ENCODE measurements around the gene IREB2. TPM values are rescaled to one million over a fixed set of nuclear protein-coding genes. Genes with fewer than 3 reads are reported as not detected.
A peak's percentile ranks its signal among the peaks of the same experiment; 100 is the strongest.

Gene IREB2
- total and polyA plus RNA-seq, 2 of the 13 experiments (the other 11 are each of a cell fraction or from before 2014, with no cell fraction given): 24.2 to 30.4 TPM

DNA sequence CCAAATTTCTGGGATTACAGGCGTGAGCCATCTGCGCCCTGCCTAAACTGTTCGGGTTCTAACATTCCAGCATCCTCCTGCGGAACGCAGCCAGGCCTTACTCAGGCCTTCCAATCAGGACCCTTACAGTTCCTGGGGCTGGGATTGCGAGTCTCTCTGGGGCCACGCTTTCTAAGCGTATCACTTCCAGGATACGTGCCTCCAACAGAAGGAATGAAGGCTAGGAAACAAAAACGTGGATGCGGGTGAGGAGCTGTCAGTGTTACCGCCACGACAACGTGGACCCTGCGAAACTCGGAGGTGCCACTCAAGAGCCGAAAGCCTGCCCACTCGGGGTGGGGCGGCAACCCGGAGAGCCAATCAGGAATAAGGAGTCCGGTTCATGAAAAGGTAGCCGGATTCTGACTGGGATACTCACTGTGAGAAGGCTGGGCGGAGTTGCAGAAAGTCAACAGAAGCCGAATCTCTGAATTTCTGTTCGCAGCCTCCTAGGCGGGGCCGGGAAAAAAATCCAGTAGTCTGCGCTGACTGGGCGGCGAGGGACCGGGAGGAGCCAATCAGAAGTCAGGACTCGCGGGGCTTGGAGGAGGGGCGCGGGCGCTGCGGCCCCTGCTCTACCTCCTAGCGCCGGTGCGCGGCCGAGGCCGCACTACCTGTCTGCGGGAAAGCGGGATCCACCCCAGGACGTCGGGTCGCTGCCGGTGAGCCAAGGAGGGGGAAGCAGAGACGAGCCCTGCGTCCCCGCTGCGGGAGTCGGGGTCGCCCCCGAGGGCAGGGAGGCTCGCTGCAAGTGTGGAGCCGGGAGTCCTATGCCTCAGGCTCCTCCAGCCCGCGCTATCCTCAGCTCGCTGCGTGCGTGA is 69.2 kb downstream of the IREB2 start, which contains the start of gene HYKK (continued):
- TF ChIP-seq, protein P1, sequence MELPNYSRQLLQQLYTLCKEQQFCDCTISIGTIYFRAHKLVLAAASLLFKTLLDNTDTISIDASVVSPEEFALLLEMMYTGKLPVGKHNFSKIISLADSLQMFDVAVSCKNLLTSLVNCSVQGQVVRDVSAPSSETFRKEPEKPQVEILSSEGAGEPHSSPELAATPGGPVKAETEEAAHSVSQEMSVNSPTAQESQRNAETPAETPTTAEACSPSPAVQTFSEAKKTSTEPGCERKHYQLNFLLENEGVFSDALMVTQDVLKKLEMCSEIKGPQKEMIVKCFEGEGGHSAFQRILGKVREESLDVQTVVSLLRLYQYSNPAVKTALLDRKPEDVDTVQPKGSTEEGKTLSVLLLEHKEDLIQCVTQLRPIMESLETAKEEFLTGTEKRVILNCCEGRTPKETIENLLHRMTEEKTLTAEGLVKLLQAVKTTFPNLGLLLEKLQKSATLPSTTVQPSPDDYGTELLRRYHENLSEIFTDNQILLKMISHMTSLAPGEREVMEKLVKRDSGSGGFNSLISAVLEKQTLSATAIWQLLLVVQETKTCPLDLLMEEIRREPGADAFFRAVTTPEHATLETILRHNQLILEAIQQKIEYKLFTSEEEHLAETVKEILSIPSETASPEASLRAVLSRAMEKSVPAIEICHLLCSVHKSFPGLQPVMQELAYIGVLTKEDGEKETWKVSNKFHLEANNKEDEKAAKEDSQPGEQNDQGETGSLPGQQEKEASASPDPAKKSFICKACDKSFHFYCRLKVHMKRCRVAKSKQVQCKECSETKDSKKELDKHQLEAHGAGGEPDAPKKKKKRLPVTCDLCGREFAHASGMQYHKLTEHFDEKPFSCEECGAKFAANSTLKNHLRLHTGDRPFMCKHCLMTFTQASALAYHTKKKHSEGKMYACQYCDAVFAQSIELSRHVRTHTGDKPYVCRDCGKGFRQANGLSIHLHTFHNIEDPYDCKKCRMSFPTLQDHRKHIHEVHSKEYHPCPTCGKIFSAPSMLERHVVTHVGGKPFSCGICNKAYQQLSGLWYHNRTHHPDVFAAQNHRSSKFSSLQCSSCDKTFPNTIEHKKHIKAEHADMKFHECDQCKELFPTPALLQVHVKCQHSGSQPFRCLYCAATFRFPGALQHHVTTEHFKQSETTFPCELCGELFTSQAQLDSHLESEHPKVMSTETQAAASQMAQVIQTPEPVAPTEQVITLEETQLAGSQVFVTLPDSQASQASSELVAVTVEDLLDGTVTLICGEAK (IDR thresholded peaks at IDR 0.05): no peak
- TF ChIP-seq, protein P1 (CRISPR knock-in tag; IDR thresholded peaks at IDR 0.05): no peak
- TF ChIP-seq FOXJ3 (CRISPR knock-in tag; IDR thresholded peaks at IDR 0.05; ENCODE audit: borderline replicate concordance) (no peak), KMT2A (CRISPR knock-in tag; IDR thresholded peaks at IDR 0.05) (peak; percentile 74; the same call in 1 of the 2 replicates), HES4 (CRISPR knock-in tag; IDR thresholded peaks at IDR 0.05; ENCODE audit: borderline replicate concordance) (peak; percentile 57; the same call in 1 of the 2 replicates), NR3C1 (CRISPR knock-in tag; IDR thresholded peaks at IDR 0.05) (no peak), IKZF1 (IDR thresholded peaks at IDR 0.05) (no peak), TAF1 (CRISPR knock-in tag; IDR thresholded peaks at IDR 0.05) (peak; percentile 85), PCBP1 (IDR thresholded peaks at IDR 0.05; ENCODE audit: borderline replicate concordance, low read depth, low read length) (no peak), ZSCAN9 (CRISPR knock-in tag; IDR thresholded peaks at IDR 0.05; ENCODE audit: borderline replicate concordance) (no peak), PHF8 (CRISPR knock-in tag; IDR thresholded peaks at IDR 0.05) (peak; percentile 71), NBN (conservative IDR thresholded peaks at IDR 0.05) (no peak), ZFY (CRISPR knock-in tag; IDR thresholded peaks at IDR 0.05) (peak; percentile 69), ZNF652 (CRISPR knock-in tag; IDR thresholded peaks at IDR 0.05; ENCODE audit: borderline replicate concordance, low read depth) (no peak), TEAD2 (CRISPR knock-in tag; IDR thresholded peaks at IDR 0.05) (no peak), ZNF709 (CRISPR knock-in tag; IDR thresholded peaks at IDR 0.05) (peak; percentile 48; the same call in 1 of the 2 replicates), ZNF234 (CRISPR knock-in tag; conservative IDR thresholded peaks at IDR 0.05) (no peak)
- TF ChIP-seq, protein P2, sequence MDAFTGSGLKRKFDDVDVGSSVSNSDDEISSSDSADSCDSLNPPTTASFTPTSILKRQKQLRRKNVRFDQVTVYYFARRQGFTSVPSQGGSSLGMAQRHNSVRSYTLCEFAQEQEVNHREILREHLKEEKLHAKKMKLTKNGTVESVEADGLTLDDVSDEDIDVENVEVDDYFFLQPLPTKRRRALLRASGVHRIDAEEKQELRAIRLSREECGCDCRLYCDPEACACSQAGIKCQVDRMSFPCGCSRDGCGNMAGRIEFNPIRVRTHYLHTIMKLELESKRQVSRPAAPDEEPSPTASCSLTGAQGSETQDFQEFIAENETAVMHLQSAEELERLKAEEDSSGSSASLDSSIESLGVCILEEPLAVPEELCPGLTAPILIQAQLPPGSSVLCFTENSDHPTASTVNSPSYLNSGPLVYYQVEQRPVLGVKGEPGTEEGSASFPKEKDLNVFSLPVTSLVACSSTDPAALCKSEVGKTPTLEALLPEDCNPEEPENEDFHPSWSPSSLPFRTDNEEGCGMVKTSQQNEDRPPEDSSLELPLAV (CRISPR knock-in tag; conservative IDR thresholded peaks at IDR 0.05; ENCODE audit: low read depth): no peak
- TF ChIP-seq, protein P3, sequence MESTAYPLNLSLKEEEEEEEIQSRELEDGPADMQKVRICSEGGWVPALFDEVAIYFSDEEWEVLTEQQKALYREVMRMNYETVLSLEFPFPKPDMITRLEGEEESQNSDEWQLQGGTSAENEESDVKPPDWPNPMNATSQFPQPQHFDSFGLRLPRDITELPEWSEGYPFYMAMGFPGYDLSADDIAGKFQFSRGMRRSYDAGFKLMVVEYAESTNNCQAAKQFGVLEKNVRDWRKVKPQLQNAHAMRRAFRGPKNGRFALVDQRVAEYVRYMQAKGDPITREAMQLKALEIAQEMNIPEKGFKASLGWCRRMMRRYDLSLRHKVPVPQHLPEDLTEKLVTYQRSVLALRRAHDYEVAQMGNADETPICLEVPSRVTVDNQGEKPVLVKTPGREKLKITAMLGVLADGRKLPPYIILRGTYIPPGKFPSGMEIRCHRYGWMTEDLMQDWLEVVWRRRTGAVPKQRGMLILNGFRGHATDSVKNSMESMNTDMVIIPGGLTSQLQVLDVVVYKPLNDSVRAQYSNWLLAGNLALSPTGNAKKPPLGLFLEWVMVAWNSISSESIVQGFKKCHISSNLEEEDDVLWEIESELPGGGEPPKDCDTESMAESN (CRISPR knock-in tag; conservative IDR thresholded peaks at IDR 0.05): 0 out of 2 replicates have a peak, but pooled peaks have one; percentile 22

Data from HepG2 (cell line).